ENCODE data around the gene FHIP1A. TPM values are rescaled to one million over a fixed set of nuclear protein-coding genes. Genes with fewer than 3 reads are reported as not detected.

The FHIP1A gene
- total RNA-seq, 1 experiment from 2014 or later, result 24.9 TPM

- Histone ChIP-seq H2BK120ac (ENCODE audit: low read depth, low read length, poor library complexity, severe bottlenecking) (no peak overlapping the region), H3T11ph (ENCODE audit: low read length) (no peak overlapping the region), H3K4me2 (ENCODE audit: insufficient read depth, insufficient read length, low read length) (no peak overlapping the region), H3K14ac (ENCODE audit: insufficient read depth, low read length) (no peak overlapping the region), H3K79me1 (ENCODE audit: insufficient read depth, low read depth, low read length, poor library complexity, severe bottlenecking) (no peaks in the 10 kb centered on the region), H3K4me1 (ENCODE audit: insufficient read depth, low read length) (peaks cover 11% of the 10 kb centered on the region), H3K79me2 (ENCODE audit: insufficient read depth, low read length) (peaks cover 10% of the 10 kb centered on the region), H3K27me3 (ENCODE audit: insufficient read depth, low read length) (no peaks in the 10 kb centered on the region), H3K23ac (ENCODE audit: insufficient read length, low read depth, low read length) (no peak overlapping the region), H4K20me1 (ENCODE audit: control insufficient read depth, insufficient read depth, insufficient read length) (no peaks in the 10 kb centered on the region), H2BK20ac (ENCODE audit: low read depth, low read length, poor library complexity, severe bottlenecking) (no peak overlapping the region), H2AFZ (ENCODE audit: low read length) (no peak overlapping the region), H3K23me2 (ENCODE audit: insufficient read length, low read depth, low read length, poor library complexity, severe bottlenecking) (no peaks in the 10 kb centered on the region), H2BK12ac (ENCODE audit: insufficient read length, low read depth, low read length) (no peak overlapping the region), H3K9me3 (ENCODE audit: control insufficient read depth, low read depth, low read length) (no peaks in the 10 kb centered on the region), H3K9ac (ENCODE audit: extremely low read depth, insufficient read length, low read length) (no peak overlapping the region), H2BK5ac (ENCODE audit: insufficient read length, low read length) (no peak overlapping the region), H3K27ac (ENCODE audit: insufficient read length, low read depth, low read length) (no peak overlapping the region), H4K91ac (ENCODE audit: insufficient read length, low read depth, low read length) (no peak overlapping the region), H3K18ac (ENCODE audit: insufficient read length, low read depth, low read length) (no peak overlapping the region), H4K5ac (ENCODE audit: insufficient read length, low read depth, low read length) (no peak overlapping the region), H3K4ac (ENCODE audit: low read depth, low read length) (no peak overlapping the region), H2AK5ac (ENCODE audit: insufficient read length, low read length) (no peak overlapping the region), H4K8ac (replicated peaks; ENCODE audit: insufficient read length, low read depth, low read length) (no peak overlapping the region), H3K56ac (ENCODE audit: insufficient read length, low read depth, low read length) (no peak overlapping the region), H2BK15ac (ENCODE audit: low read depth, low read length) (no peak overlapping the region)
- Mint-ChIP-seq H3K27ac (no peak overlapping the region; a peak in 1 of 7 replicates), H3K27me3 (ENCODE audit: low read depth) (no peaks in the 10 kb centered on the region), H3K4me1 (peaks cover 49 to 54% of the 10 kb centered on the region in 2 experiments), H3K36me3 (ENCODE audit: insufficient read depth in 1 of 3, low read depth in 3 of 3) (no peaks in the 10 kb centered on the region; a peak in 1 of 7 replicates), H3K9me3 (no peaks in the 10 kb centered on the region), H3K4me3 (no peak overlapping the region)
- no peak for TF ChIP-seq CTCF (conservative IDR thresholded peaks at IDR 0.05)
- no peak for DNase-seq
Observed at GRCh38 chr4:151431728-151432127, 22.8 kb downstream of the FHIP1A start.

All from H9 (cell line).